Fibroblast of pulmonary artery (primary cell): Measurements from ENCODE around the gene UGT1A7.
"Not testable (repeated sequence)": the region's sequence is repeated elsewhere in the genome, so short reads cannot be mapped to it uniquely, and the experiment has no call there.

ENCODE experiments used
- DNase-seq: peaks from one replicate; pipeline ENCODE4 v3.0.0-alpha.2; 2010; ENCODE audit warnings: low read depth
- H3K4me3 ChIP-seq: replicated peaks from 2 replicates; pipeline ENCODE4 v1.5.1; 2011; ENCODE audit warnings: low read depth, mild to moderate bottlenecking, control low read depth, low read length, moderate library complexity
- TF ChIP-seq, protein P1 (sequence below): IDR thresholded peaks from 2 replicates; pipeline ENCODE4 v1.5.1; 2011; ENCODE audit warnings: mild to moderate bottlenecking, control low read depth, low read length, inconsistent platforms; ENCODE audit errors: missing control alignments

UGT1A7 gene

GRCh38 chr2:233654501-233654900, 27.2 kb upstream of the UGT1A7 start:
- DNase-seq, result no peak
- TF ChIP-seq, protein P1, sequence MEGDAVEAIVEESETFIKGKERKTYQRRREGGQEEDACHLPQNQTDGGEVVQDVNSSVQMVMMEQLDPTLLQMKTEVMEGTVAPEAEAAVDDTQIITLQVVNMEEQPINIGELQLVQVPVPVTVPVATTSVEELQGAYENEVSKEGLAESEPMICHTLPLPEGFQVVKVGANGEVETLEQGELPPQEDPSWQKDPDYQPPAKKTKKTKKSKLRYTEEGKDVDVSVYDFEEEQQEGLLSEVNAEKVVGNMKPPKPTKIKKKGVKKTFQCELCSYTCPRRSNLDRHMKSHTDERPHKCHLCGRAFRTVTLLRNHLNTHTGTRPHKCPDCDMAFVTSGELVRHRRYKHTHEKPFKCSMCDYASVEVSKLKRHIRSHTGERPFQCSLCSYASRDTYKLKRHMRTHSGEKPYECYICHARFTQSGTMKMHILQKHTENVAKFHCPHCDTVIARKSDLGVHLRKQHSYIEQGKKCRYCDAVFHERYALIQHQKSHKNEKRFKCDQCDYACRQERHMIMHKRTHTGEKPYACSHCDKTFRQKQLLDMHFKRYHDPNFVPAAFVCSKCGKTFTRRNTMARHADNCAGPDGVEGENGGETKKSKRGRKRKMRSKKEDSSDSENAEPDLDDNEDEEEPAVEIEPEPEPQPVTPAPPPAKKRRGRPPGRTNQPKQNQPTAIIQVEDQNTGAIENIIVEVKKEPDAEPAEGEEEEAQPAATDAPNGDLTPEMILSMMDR, result no peak
- H3K4me3 ChIP-seq, result no peak overlapping the region

DNA sequence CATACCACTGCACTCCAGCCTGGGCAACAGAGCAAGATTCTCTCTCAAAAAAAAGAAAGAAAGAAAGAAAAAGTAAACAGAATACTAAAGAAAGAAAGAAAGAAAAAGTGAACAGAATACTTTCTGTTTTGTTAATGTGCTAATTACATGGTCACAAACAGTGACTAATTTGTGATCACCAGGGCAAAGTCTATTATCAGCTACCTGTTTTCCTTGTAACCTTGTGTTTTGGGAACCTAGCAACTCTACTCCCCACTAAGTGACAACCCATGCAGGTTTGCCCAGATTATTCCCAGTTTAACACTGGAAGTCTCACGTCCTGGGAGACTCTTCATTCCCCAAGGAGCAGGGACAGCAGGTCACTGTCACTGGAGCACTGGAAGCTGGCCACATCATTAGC, 26.7 kb upstream of the UGT1A7 start:
- H3K4me3 ChIP-seq, result no peak overlapping the region
- TF ChIP-seq, protein P1, result no peak
- DNase-seq, result no peak

DNA sequence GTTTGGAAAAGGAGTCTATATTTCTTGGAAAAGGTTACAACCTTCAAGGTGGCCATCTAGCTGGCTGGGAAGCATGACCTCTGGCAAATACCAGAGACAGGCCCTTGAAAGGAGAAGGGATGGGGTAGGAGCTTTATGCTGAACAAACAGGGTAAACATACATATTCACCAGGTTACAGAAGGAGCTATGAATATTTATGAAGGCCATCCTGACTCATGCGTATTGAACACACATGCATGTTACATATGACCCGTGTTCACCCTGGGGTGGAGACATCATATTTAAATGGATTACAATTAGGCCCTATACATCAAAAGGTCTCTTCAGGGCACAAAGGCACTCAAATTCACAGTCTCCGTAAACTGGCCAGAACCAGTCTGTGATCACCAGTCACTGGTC, 25.8 kb upstream of the UGT1A7 start:
- not testable (repeated sequence) for H3K4me3 ChIP-seq

DNA sequence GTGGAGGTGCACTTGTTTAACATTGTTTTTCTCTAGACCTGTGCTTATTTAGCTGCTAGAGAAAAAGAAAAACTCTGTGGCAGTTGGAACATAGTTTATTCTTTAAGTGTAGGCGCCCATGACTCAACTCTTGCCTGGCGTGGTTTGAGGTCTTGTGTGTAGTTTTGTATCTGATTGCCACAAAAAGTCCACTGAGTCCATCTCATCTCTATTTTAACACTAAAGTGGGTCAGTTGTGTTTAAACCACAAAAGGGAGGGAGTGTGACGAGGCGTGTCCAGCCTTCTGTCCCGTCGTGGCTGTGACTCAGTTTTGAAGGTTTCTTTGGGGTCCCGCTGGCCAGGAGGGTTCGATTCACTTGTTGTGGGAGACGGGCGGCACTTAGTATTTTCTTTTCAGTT, 25.3 kb upstream of the UGT1A7 start:
- no peak for DNase-seq
- H3K4me3 ChIP-seq, result no peak overlapping the region
- TF ChIP-seq, protein P1, result no peak

More for the DNA sequence above, 25.8 kb upstream of the UGT1A7 start:
- not testable (repeated sequence) for DNase-seq

- TF ChIP-seq, protein P1, result no peak
- H3K4me3 ChIP-seq, result no peak overlapping the region
- no peak for DNase-seq
Observed at GRCh38 chr2:233658610-233659009, 23.1 kb upstream of the UGT1A7 start.

- DNase-seq, result no peak
- TF ChIP-seq, protein P1, result no peak
- no peak overlapping the region for H3K4me3 ChIP-seq
Observed at GRCh38 chr2:233663911-233664310, 17.8 kb upstream of the UGT1A7 start.

GRCh38 chr2:233668605-233669260, 13.0 kb upstream of the UGT1A7 start:
- no peak for DNase-seq
- TF ChIP-seq, protein P1, result no peak
- no peak overlapping the region for H3K4me3 ChIP-seq
